Measurements from ENCODE around the gene PWWP2A.
"Not testable (repeated sequence)": the region's sequence is repeated elsewhere in the genome, so short reads cannot be mapped to it uniquely, and the experiment has no call there.

Gene PWWP2A

GRCh38 chr5:160071916-160072315 lies 47.3 kb downstream of the PWWP2A start:
- no peak for DNase-seq (ENCODE audit: extremely low read depth, low read depth)
- TF ChIP-seq CTCF (IDR thresholded peaks at IDR 0.05; ENCODE audit: low read depth, low read length) = no peak

GRCh38 chr5:160071516-160071915 lies 47.7 kb downstream of the PWWP2A start:
- TF ChIP-seq CTCF (IDR thresholded peaks at IDR 0.05; ENCODE audit: low read depth, low read length) = no peak
- no peak for DNase-seq (ENCODE audit: extremely low read depth, low read depth)

- not testable (repeated sequence) for DNase-seq (ENCODE audit: extremely low read depth, low read depth)
These were observed 50.1 kb downstream of the PWWP2A start for GRCh38 chr5:160069120-160069519.

GRCh38 chr5:160064995-160065614 lies 54.1 kb downstream of the PWWP2A start:
- DNase-seq (ENCODE audit: extremely low read depth, low read depth) = no peak
- TF ChIP-seq CTCF (IDR thresholded peaks at IDR 0.05; ENCODE audit: low read depth, low read length) = no peak

GRCh38 chr5:160064417-160064810 lies 54.8 kb downstream of the PWWP2A start:
- no peak for DNase-seq (ENCODE audit: extremely low read depth, low read depth)
- TF ChIP-seq CTCF (IDR thresholded peaks at IDR 0.05; ENCODE audit: low read depth, low read length) = no peak

GRCh38 chr5:160061770-160062169 lies 57.5 kb downstream of the PWWP2A start:
- no peak for DNase-seq (ENCODE audit: extremely low read depth, low read depth)
- no peak for TF ChIP-seq CTCF (IDR thresholded peaks at IDR 0.05; ENCODE audit: low read depth, low read length)

GRCh38 chr5:160060001-160060400 lies 59.2 kb downstream of the PWWP2A start:
- TF ChIP-seq CTCF (IDR thresholded peaks at IDR 0.05; ENCODE audit: low read depth, low read length) = no peak
- no peak for DNase-seq (ENCODE audit: extremely low read depth, low read depth)

GRCh38 chr5:160057256-160057655 lies 62.0 kb downstream of the PWWP2A start:
- DNase-seq (ENCODE audit: extremely low read depth, low read depth) = no peak
- no peak for TF ChIP-seq CTCF (IDR thresholded peaks at IDR 0.05; ENCODE audit: low read depth, low read length)
